WTC11 (cell line): ENCODE data around the gene BTNL9. TPM values are rescaled to one million over a fixed set of nuclear protein-coding genes. Genes with fewer than 3 reads are reported as not detected.

Experiments
- ATAC-seq: fragments of 200-7000 bp; cut with Tn5 transposase; 2 replicates; pipeline ENCODE4 v1.10.0; 2021; ENCODE audit warnings: mild to moderate bottlenecking, moderate library complexity
- CTCF ChIA-PET: fragments of 300-600 bp; sonication (Branson Sonifier 250); formaldehyde crosslinking; loops from one replicate; lab custom pipeline; 2021; ENCODE audit warnings: antibody characterized with exemption; lab: Charles Lee
- POLR2A ChIA-PET: fragments of 350-600 bp; sonication (Branson Sonifier 250); formaldehyde crosslinking; loops from one replicate; lab custom pipeline; 2021; ENCODE audit warnings: antibody characterized with exemption; lab: Charles Lee
- DNase-seq: peaks from one replicate; pipeline ENCODE4 v3.0.0; 2021; ENCODE audit warnings: low spot score
- H3K27ac Mint-ChIP-seq: 2 replicates; pipeline ENCODE4 v1.8.0; 2021; ENCODE audit warnings: mixed read lengths
- H3K27me3 Mint-ChIP-seq: 2 replicates; pipeline ENCODE4 v1.8.0; 2021; ENCODE audit warnings: low read depth, mild to moderate bottlenecking, moderate library complexity, mixed read lengths
- H3K36me3 Mint-ChIP-seq: 2 replicates; pipeline ENCODE4 v1.8.0; 2021; ENCODE audit warnings: mixed read lengths
- H3K4me1 Mint-ChIP-seq: 2 replicates; pipeline ENCODE4 v1.8.0; 2022; ENCODE audit warnings: mixed read lengths
- H3K4me3 Mint-ChIP-seq: 2 replicates; pipeline ENCODE4 v1.8.0; 2021; ENCODE audit warnings: mild to moderate bottlenecking, moderate library complexity, mixed read lengths
- H3K9me3 Mint-ChIP-seq: 2 replicates; pipeline ENCODE4 v1.8.0; 2021; ENCODE audit warnings: mixed read lengths
- CREM ChIP-seq: sonication (generic); formaldehyde crosslinking; IDR thresholded peaks from 2 replicates; pipeline ENCODE4 v1.8.1; 2022; ENCODE audit warnings: mild to moderate bottlenecking, missing genetic modification reagents, moderate library complexity
- ESRRA ChIP-seq: sonication (generic); formaldehyde crosslinking; IDR thresholded peaks from 2 replicates; pipeline ENCODE4 v1.8.1; 2022; ENCODE audit warnings: mild to moderate bottlenecking, missing genetic modification reagents, borderline replicate concordance
- KAT7 ChIP-seq: sonication (generic); formaldehyde crosslinking; IDR thresholded peaks from 2 replicates; pipeline ENCODE4 v1.8.1; 2023; ENCODE audit warnings: missing genetic modification reagents, mild to moderate bottlenecking, borderline replicate concordance
- MYBL2 ChIP-seq: sonication (generic); formaldehyde crosslinking; IDR thresholded peaks from 2 replicates; pipeline ENCODE4 v1.8.1; 2023; ENCODE audit warnings: mild to moderate bottlenecking, moderate library complexity, missing genetic modification reagents
- TEAD1 ChIP-seq: sonication (generic); formaldehyde crosslinking; IDR thresholded peaks from 2 replicates; pipeline ENCODE4 v1.8.0; 2022; ENCODE audit warnings: mild to moderate bottlenecking, missing genetic modification reagents
- ZNF121 ChIP-seq: sonication (generic); formaldehyde crosslinking; IDR thresholded peaks from 2 replicates; pipeline ENCODE4 v1.8.0; 2023; ENCODE audit warnings: missing genetic modification reagents
- ZNF232 ChIP-seq: sonication (generic); formaldehyde crosslinking; IDR thresholded peaks from 2 replicates; pipeline ENCODE4 v1.8.0; 2022; ENCODE audit warnings: mild to moderate bottlenecking, missing genetic modification reagents
- total RNA-seq: library from RNA; stranded (reverse); gene quantifications from 3 replicates; pipeline ENCODE4 v1.2.3, GENCODE V29; 2021
- TF ChIP-seq, protein P1 (sequence below): sonication (generic); formaldehyde crosslinking; conservative IDR thresholded peaks from 2 replicates; pipeline ENCODE4 v1.8.1; 2023; ENCODE audit warnings: mild to moderate bottlenecking, low read depth, missing genetic modification reagents, moderate library complexity
- TF ChIP-seq, protein P2 (sequence below): sonication (generic); formaldehyde crosslinking; IDR thresholded peaks from 2 replicates; pipeline ENCODE4 v1.8.0; 2023; ENCODE audit warnings: mild to moderate bottlenecking, missing genetic modification reagents
- TF ChIP-seq, protein P3 (sequence below): fragments of 250-450 bp; sonication (Bioruptor Pico); IDR thresholded peaks from 2 replicates; pipeline ENCODE4 v1.9.0; 2021; ENCODE audit warnings: mild to moderate bottlenecking
- TF ChIP-seq, protein P4 (sequence below): sonication (generic); formaldehyde crosslinking; IDR thresholded peaks from 2 replicates; pipeline ENCODE4 v1.8.1; 2022; ENCODE audit warnings: low read depth, missing genetic modification reagents, borderline replicate concordance
- TF ChIP-seq, protein P5 (sequence below): sonication (generic); formaldehyde crosslinking; IDR thresholded peaks from 2 replicates; pipeline ENCODE4 v1.8.1; 2023; ENCODE audit warnings: mild to moderate bottlenecking, missing genetic modification reagents
- TF ChIP-seq, protein P6 (sequence below): sonication (generic); formaldehyde crosslinking; IDR thresholded peaks from 2 replicates; pipeline ENCODE4 v1.8.0; 2022; ENCODE audit warnings: mild to moderate bottlenecking, missing genetic modification reagents
- TF ChIP-seq, protein P7 (sequence below): sonication (generic); formaldehyde crosslinking; IDR thresholded peaks from 2 replicates; pipeline ENCODE4 v1.8.1; 2022; ENCODE audit warnings: mild to moderate bottlenecking, moderate library complexity, missing genetic modification reagents
- TF ChIP-seq, protein P8 (sequence below): sonication (generic); formaldehyde crosslinking; IDR thresholded peaks from 2 replicates; pipeline ENCODE4 v1.8.1; 2023; ENCODE audit warnings: mild to moderate bottlenecking, missing genetic modification reagents, borderline replicate concordance
- TF ChIP-seq, protein P9 (sequence below): fragments of 250-450 bp; sonication (Bioruptor Pico); IDR thresholded peaks from 2 replicates; pipeline ENCODE4 v1.8.0; 2021; ENCODE audit warnings: mild to moderate bottlenecking

BTNL9 gene
- total RNA-seq, 1 experiment from 2014 or later: 3.4 TPM

DNA sequence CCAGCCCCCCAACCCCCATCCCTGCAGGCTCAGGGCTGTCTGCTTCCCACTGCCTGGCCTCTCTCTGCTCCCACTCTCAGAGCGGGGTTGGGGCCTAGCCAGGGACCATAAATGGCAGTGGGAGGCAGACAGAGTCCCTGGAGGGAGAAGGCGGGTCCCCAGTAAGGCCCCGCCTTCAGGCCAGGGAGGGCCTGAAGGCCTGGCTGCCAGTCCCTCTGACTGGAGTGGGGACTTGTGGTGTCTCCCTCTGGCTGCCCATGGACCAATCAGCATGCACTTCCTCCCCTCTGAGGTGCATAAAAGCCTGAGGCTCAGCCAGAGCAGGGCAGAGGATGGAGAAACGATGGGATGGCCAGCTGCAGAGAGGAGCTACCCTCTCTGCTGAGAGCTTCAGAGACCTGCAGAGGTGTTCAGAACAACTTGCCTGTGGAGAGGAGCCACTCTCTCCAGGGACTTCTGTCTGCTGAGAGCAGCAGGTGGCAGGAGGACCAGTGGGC is 2.7 kb upstream of the BTNL9 start (continued):
- TF ChIP-seq, protein P1, sequence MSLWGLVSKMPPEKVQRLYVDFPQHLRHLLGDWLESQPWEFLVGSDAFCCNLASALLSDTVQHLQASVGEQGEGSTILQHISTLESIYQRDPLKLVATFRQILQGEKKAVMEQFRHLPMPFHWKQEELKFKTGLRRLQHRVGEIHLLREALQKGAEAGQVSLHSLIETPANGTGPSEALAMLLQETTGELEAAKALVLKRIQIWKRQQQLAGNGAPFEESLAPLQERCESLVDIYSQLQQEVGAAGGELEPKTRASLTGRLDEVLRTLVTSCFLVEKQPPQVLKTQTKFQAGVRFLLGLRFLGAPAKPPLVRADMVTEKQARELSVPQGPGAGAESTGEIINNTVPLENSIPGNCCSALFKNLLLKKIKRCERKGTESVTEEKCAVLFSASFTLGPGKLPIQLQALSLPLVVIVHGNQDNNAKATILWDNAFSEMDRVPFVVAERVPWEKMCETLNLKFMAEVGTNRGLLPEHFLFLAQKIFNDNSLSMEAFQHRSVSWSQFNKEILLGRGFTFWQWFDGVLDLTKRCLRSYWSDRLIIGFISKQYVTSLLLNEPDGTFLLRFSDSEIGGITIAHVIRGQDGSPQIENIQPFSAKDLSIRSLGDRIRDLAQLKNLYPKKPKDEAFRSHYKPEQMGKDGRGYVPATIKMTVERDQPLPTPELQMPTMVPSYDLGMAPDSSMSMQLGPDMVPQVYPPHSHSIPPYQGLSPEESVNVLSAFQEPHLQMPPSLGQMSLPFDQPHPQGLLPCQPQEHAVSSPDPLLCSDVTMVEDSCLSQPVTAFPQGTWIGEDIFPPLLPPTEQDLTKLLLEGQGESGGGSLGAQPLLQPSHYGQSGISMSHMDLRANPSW (CRISPR knock-in tag): no peak
- TF ChIP-seq ESRRA (CRISPR knock-in tag) (no peak), ZNF121 (no peak), TEAD1 (CRISPR knock-in tag) (no peak), KAT7 (CRISPR knock-in tag) (no peak)
- TF ChIP-seq, protein P2, sequence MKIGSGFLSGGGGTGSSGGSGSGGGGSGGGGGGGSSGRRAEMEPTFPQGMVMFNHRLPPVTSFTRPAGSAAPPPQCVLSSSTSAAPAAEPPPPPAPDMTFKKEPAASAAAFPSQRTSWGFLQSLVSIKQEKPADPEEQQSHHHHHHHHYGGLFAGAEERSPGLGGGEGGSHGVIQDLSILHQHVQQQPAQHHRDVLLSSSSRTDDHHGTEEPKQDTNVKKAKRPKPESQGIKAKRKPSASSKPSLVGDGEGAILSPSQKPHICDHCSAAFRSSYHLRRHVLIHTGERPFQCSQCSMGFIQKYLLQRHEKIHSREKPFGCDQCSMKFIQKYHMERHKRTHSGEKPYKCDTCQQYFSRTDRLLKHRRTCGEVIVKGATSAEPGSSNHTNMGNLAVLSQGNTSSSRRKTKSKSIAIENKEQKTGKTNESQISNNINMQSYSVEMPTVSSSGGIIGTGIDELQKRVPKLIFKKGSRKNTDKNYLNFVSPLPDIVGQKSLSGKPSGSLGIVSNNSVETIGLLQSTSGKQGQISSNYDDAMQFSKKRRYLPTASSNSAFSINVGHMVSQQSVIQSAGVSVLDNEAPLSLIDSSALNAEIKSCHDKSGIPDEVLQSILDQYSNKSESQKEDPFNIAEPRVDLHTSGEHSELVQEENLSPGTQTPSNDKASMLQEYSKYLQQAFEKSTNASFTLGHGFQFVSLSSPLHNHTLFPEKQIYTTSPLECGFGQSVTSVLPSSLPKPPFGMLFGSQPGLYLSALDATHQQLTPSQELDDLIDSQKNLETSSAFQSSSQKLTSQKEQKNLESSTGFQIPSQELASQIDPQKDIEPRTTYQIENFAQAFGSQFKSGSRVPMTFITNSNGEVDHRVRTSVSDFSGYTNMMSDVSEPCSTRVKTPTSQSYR (CRISPR knock-in tag): no peak
- TF ChIP-seq, protein P3, sequence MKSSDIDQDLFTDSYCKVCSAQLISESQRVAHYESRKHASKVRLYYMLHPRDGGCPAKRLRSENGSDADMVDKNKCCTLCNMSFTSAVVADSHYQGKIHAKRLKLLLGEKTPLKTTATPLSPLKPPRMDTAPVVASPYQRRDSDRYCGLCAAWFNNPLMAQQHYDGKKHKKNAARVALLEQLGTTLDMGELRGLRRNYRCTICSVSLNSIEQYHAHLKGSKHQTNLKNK (CRISPR knock-in tag): no peak
- TF ChIP-seq, protein P4, sequence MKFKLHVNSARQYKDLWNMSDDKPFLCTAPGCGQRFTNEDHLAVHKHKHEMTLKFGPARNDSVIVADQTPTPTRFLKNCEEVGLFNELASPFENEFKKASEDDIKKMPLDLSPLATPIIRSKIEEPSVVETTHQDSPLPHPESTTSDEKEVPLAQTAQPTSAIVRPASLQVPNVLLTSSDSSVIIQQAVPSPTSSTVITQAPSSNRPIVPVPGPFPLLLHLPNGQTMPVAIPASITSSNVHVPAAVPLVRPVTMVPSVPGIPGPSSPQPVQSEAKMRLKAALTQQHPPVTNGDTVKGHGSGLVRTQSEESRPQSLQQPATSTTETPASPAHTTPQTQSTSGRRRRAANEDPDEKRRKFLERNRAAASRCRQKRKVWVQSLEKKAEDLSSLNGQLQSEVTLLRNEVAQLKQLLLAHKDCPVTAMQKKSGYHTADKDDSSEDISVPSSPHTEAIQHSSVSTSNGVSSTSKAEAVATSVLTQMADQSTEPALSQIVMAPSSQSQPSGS (CRISPR knock-in tag): no peak
- TF ChIP-seq, protein P5, sequence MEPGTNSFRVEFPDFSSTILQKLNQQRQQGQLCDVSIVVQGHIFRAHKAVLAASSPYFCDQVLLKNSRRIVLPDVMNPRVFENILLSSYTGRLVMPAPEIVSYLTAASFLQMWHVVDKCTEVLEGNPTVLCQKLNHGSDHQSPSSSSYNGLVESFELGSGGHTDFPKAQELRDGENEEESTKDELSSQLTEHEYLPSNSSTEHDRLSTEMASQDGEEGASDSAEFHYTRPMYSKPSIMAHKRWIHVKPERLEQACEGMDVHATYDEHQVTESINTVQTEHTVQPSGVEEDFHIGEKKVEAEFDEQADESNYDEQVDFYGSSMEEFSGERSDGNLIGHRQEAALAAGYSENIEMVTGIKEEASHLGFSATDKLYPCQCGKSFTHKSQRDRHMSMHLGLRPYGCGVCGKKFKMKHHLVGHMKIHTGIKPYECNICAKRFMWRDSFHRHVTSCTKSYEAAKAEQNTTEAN (CRISPR knock-in tag): no peak

DNA sequence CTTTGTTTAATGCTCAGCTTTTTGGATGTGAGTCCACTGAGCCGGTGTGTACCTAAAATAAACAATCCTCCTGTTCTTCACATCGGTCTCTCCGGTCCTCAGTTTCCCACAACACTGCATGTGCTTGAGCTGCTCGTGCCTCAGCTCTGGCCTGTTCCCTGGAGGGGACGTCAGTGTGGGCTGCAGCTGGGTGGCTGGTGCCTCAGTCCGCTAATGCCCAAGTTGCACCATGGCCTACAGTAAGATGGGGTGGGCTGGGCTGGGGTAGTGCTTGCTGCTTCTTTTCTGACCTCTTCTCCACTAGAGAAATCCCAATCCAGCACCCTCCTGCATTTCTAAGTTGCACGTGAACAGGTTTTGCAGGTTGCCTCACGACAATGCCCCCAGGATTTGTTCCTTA is 595 bp upstream of the BTNL9 start:
- no peaks in the 10 kb centered on the region for H3K9me3 Mint-ChIP-seq
- no peak overlapping the region for H3K4me3 Mint-ChIP-seq
- ChIA-PET POLR2A (no interaction called here), CTCF (interaction anchor here (1.2 kb wide), 1 partner anchor 177 kb away, joined by 3 read pairs; no protein-coding TSS in a partner anchor)
- no peaks in the 10 kb centered on the region for H3K36me3 Mint-ChIP-seq
- H3K4me1 Mint-ChIP-seq: peaks cover 24% of the 10 kb centered on the region
- ATAC-seq (no peak), DNase-seq (no peak)
- H3K27ac Mint-ChIP-seq: no peak overlapping the region
- H3K27me3 Mint-ChIP-seq: peaks cover 20% of the 10 kb centered on the region
- TF ChIP-seq, protein P1 (CRISPR knock-in tag): no peak
- TF ChIP-seq, protein P6, sequence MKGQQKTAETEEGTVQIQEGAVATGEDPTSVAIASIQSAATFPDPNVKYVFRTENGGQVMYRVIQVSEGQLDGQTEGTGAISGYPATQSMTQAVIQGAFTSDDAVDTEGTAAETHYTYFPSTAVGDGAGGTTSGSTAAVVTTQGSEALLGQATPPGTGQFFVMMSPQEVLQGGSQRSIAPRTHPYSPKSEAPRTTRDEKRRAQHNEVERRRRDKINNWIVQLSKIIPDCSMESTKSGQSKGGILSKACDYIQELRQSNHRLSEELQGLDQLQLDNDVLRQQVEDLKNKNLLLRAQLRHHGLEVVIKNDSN (CRISPR knock-in tag): no peak
- TF ChIP-seq, protein P7, sequence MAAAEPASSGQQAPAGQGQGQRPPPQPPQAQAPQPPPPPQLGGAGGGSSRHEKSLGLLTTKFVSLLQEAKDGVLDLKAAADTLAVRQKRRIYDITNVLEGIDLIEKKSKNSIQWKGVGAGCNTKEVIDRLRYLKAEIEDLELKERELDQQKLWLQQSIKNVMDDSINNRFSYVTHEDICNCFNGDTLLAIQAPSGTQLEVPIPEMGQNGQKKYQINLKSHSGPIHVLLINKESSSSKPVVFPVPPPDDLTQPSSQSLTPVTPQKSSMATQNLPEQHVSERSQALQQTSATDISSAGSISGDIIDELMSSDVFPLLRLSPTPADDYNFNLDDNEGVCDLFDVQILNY: no peak
- TF ChIP-seq, protein P8, sequence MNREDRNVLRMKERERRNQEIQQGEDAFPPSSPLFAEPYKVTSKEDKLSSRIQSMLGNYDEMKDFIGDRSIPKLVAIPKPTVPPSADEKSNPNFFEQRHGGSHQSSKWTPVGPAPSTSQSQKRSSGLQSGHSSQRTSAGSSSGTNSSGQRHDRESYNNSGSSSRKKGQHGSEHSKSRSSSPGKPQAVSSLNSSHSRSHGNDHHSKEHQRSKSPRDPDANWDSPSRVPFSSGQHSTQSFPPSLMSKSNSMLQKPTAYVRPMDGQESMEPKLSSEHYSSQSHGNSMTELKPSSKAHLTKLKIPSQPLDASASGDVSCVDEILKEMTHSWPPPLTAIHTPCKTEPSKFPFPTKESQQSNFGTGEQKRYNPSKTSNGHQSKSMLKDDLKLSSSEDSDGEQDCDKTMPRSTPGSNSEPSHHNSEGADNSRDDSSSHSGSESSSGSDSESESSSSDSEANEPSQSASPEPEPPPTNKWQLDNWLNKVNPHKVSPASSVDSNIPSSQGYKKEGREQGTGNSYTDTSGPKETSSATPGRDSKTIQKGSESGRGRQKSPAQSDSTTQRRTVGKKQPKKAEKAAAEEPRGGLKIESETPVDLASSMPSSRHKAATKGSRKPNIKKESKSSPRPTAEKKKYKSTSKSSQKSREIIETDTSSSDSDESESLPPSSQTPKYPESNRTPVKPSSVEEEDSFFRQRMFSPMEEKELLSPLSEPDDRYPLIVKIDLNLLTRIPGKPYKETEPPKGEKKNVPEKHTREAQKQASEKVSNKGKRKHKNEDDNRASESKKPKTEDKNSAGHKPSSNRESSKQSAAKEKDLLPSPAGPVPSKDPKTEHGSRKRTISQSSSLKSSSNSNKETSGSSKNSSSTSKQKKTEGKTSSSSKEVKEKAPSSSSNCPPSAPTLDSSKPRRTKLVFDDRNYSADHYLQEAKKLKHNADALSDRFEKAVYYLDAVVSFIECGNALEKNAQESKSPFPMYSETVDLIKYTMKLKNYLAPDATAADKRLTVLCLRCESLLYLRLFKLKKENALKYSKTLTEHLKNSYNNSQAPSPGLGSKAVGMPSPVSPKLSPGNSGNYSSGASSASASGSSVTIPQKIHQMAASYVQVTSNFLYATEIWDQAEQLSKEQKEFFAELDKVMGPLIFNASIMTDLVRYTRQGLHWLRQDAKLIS: no peak
- TF ChIP-seq CREM (CRISPR knock-in tag): no peak
- TF ChIP-seq, protein P9, sequence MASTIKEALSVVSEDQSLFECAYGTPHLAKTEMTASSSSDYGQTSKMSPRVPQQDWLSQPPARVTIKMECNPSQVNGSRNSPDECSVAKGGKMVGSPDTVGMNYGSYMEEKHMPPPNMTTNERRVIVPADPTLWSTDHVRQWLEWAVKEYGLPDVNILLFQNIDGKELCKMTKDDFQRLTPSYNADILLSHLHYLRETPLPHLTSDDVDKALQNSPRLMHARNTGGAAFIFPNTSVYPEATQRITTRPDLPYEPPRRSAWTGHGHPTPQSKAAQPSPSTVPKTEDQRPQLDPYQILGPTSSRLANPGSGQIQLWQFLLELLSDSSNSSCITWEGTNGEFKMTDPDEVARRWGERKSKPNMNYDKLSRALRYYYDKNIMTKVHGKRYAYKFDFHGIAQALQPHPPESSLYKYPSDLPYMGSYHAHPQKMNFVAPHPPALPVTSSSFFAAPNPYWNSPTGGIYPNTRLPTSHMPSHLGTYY (CRISPR knock-in tag): no peak
- no peak for TF ChIP-seq MYBL2 (CRISPR knock-in tag)
- TF ChIP-seq ZNF232: no peak
